K562 (cell line): ENCODE measurements around the gene NPY2R. TPM values are rescaled to one million over a fixed set of nuclear protein-coding genes. Genes with fewer than 3 reads are reported as not detected.

Experiments
- ATAC-seq: fragments of 200-7000 bp; cut with Tn5 transposase; 3 replicates; pipeline ENCODE4 v1.9.1; 2020; ENCODE audit warnings: moderate library complexity
- BruUV-seq: library from RNA; stranded (reverse); fragments of 400-500 nt; replicated peaks from 2 replicates; lab custom pipeline; 2021; lab: Mats Ljungman, UMichigan
- CTCF ChIA-PET: fragments of 300-600 bp; formaldehyde crosslinking; extraction: SDS; loops from one replicate; lab custom pipeline; 2021; ENCODE audit warnings: low intra/inter-chr PET ratio; lab: Yijun Ruan, JAX
- POLR2A ChIA-PET: fragments of 300-600, 350-650 bp; sonication (Branson Sonifier 250); formaldehyde crosslinking; extraction: SDS; loops from one replicate; lab custom pipeline; 2021; ENCODE audit warnings: antibody characterized with exemption, inconsistent platforms; lab: Yijun Ruan, JAX
- DNase-seq, 4 experiments: peaks; one replicate each; pipeline versions ENCODE4 v3.0.0 to v3.0.0-alpha.2; 2011 to 2018; ENCODE audit warnings: low spot score in 3 of 4, mixed read lengths in 3 of 4; ENCODE audit errors: extremely low read depth in 1 of 4
- FAIRE-seq: peaks from 2 replicates; lab custom pipeline; 2011; peaks lifted over from hg19 to GRCh38; lab: Jason Lieb, UNC
- H2AFZ ChIP-seq: 2 replicates; pipeline ENCODE4 v1.6.0; 2011; ENCODE audit warnings: low read depth, low read length, control low read depth, inconsistent platforms
- H3K27ac ChIP-seq: fragments of 200-600 bp; 3 replicates; pipeline ENCODE4 v1.8.0; 2011; ENCODE audit warnings: low read depth, mild to moderate bottlenecking, control low read depth, inconsistent platforms, low read length, moderate library complexity, mixed read lengths; ENCODE audit errors: extremely low read depth
- H3K27me3 ChIP-seq, 2 experiments: fragments of 300-600 bp in 1 of 2; 2 replicates in 1 of 2; 3 replicates in 1 of 2; pipeline versions ENCODE4 v1.6.0 to v1.8.0; 2011; ENCODE audit warnings: inconsistent platforms in 2 of 2, low read length in 2 of 2, mild to moderate bottlenecking in 1 of 2, mixed read lengths in 1 of 2, moderate library complexity in 1 of 2; ENCODE audit not compliant: control insufficient read depth in 2 of 2, insufficient read depth in 2 of 2
- H3K36me3 ChIP-seq: fragments of 300-600 bp; 3 replicates; pipeline ENCODE4 v1.8.0; 2011; ENCODE audit warnings: mild to moderate bottlenecking, low read length, inconsistent platforms; ENCODE audit not compliant: control insufficient read depth, insufficient read depth
- H3K4me1 ChIP-seq, 2 experiments: fragments of 200-600 bp in 1 of 2; replicated peaks in 1 of 2; 2 replicates in 1 of 2; 3 replicates in 1 of 2; pipeline versions ENCODE4 v1.5.1 to v1.8.0; 2011; ENCODE audit warnings: inconsistent platforms in 2 of 2, low read length in 2 of 2, mild to moderate bottlenecking in 1 of 2, mixed read lengths in 1 of 2, moderate library complexity in 1 of 2; ENCODE audit not compliant: control insufficient read depth in 2 of 2, insufficient read depth in 2 of 2
- H3K4me2 ChIP-seq: 2 replicates; pipeline ENCODE4 v1.6.1; 2011; ENCODE audit warnings: low read length, control low read depth, inconsistent platforms, mixed read lengths; ENCODE audit not compliant: insufficient read depth
- H3K4me3 ChIP-seq: fragments of 200-600 bp; sonication (generic), shearing (Covaris generic); 2 replicates; pipeline ENCODE4 v1.5.1; 2016; ENCODE audit warnings: control low read depth, inconsistent platforms
- H3K79me2 ChIP-seq: fragments of 200-600 bp; 3 replicates; pipeline ENCODE4 v1.8.0; 2011; ENCODE audit warnings: low read length, inconsistent platforms; ENCODE audit not compliant: control insufficient read depth, insufficient read depth
- H3K9ac ChIP-seq, 2 experiments: 2 replicates each; pipeline versions ENCODE4 v1.6.0 to v1.6.1; 2011; ENCODE audit warnings: low read depth in 2 of 2, low read length in 2 of 2, control low read depth in 1 of 2, inconsistent platforms in 1 of 2, mild to moderate bottlenecking in 1 of 2, mixed read lengths in 1 of 2; ENCODE audit not compliant: insufficient read depth in 1 of 2
- H3K9me1 ChIP-seq: one replicate; pipeline ENCODE4 v1.6.0; 2011; ENCODE audit warnings: inconsistent platforms, mild to moderate bottlenecking, low read length, moderate library complexity; ENCODE audit not compliant: control insufficient read depth, insufficient read depth
- H3K9me3 ChIP-seq: replicated peaks from 2 replicates; pipeline ENCODE4 v1.5.1; 2011; ENCODE audit warnings: low read depth, low read length, inconsistent platforms; ENCODE audit not compliant: control insufficient read depth, insufficient read depth
- H4K20me1 ChIP-seq: replicated peaks from 2 replicates; pipeline ENCODE4 v1.6.1; 2011; ENCODE audit warnings: low read length, inconsistent platforms, mixed read lengths; ENCODE audit not compliant: control insufficient read depth, insufficient read depth
- DIDO1 ChIP-seq: fragments of 450-650 bp; IDR thresholded peaks from 2 replicates; pipeline ENCODE4 v1.6.1; 2016; ENCODE audit warnings: low read depth, missing biosample characterization, missing genetic modification characterization
- RBBP5 ChIP-seq: fragments of 200-600 bp; sonication (generic); IDR thresholded peaks from 2 replicates; pipeline ENCODE4 v1.6.1; 2012; ENCODE audit warnings: borderline replicate concordance, mild to moderate bottlenecking, low read length, control low read depth, inconsistent platforms; ENCODE audit not compliant: insufficient read depth, poor library complexity, severe bottlenecking
- ZNF134 ChIP-seq: fragments of 250-450 bp; sonication (Bioruptor Pico); conservative IDR thresholded peaks from 2 replicates; pipeline ENCODE4 v1.4.0; 2020
- ZNF212 ChIP-seq: fragments of 450-650 bp; formaldehyde crosslinking; IDR thresholded peaks from 2 replicates; pipeline ENCODE4 v1.4.0; 2020; ENCODE audit warnings: mild to moderate bottlenecking
- ZSCAN32 ChIP-seq: fragments of 450-650 bp; formaldehyde crosslinking; IDR thresholded peaks from 2 replicates; pipeline ENCODE4 v1.4.0; 2020; ENCODE audit warnings: mild to moderate bottlenecking, moderate library complexity
- WGBS: fragments of 100-300 bp; shearing (Covaris generic); methylation state at CpG from one replicate; pipeline ENCODE4 v1.1.6; 2016; ENCODE audit warnings: low coverage, mixed read lengths; ENCODE audit not compliant: insufficient coverage; ENCODE audit errors: missing lambda C conversion rate; 5-methylcytosine and 5-hydroxymethylcytosine counted together
- in situ Hi-C: fragments of 300-500 bp; cut with MboI; formaldehyde crosslinking; loops from 4 replicates; pipeline ENCODE4 v1.15.0; 2018; ENCODE audit warnings: inconsistent platforms, mixed read lengths
- intact Hi-C: fragments of 100-400 bp; cut with micrococcal nuclease; formaldehyde crosslinking; loops from 2 replicates; pipeline ENCODE4 v1.14.2; 2022
- polyA plus RNA-seq, 8 experiments: library from polyadenylated mRNA; depleted of rRNA in 4 of 8; stranded (reverse) in 5 of 8; unstranded in 3 of 8; fragments of >200 nt; fragmentation: Nextera tagmentation in 2 of 8; fragmentation: Illumina TruSeq in 1 of 8; extraction: Ambion mirVana in 2 of 8; extraction: Trizol in 1 of 8; gene quantifications; 2 replicates each; pipeline versions ENCODE4 v1.2.1 to v1.2.3, GENCODE V29; 2011 to 2014; ENCODE audit warnings: inconsistent platforms in 1 of 8, missing spikeins in 1 of 8
- total RNA-seq, 7 experiments: library from RNA; depleted of rRNA in 6 of 7; stranded (reverse); fragments of >200 nt in 6 of 7; fragmentation: Illumina TruSeq in 2 of 7; extraction: Trizol in 2 of 7; gene quantifications; 2 replicates each; pipeline versions ENCODE4 v1.2.1 to v1.2.3, GENCODE V29; 2011 to 2021; ENCODE audit warnings: low replicate concordance in 1 of 7
- TF ChIP-seq, protein P1 (sequence below): sonication (generic); formaldehyde crosslinking; IDR thresholded peaks from 2 replicates; pipeline ENCODE4 v1.8.0; 2023; ENCODE audit warnings: mild to moderate bottlenecking, missing genetic modification reagents
- TF ChIP-seq, protein P2 (sequence below), 2 experiments: fragments of 450-650 bp in 1 of 2; sonication (generic) in 1 of 2; formaldehyde crosslinking in 1 of 2; IDR thresholded peaks; 2 replicates each; pipeline versions ENCODE4 v1.7.1 to v1.9.0; 2016 to 2022; ENCODE audit warnings: inconsistent platforms in 1 of 2, mild to moderate bottlenecking in 1 of 2, missing genetic modification reagents in 1 of 2
- TF ChIP-seq, protein P3 (sequence below): fragments of 450-650 bp; conservative IDR thresholded peaks from 2 replicates; pipeline ENCODE4 v1.6.1; 2016; ENCODE audit warnings: missing genetic modification characterization, low read depth, mild to moderate bottlenecking, missing compliant biosample characterization, moderate library complexity

Gene NPY2R
- total and polyA plus RNA-seq, 9 of the 15 experiments (the other 6 are each of a cell fraction or from before 2014, with no cell fraction given) = not detected

DNA sequence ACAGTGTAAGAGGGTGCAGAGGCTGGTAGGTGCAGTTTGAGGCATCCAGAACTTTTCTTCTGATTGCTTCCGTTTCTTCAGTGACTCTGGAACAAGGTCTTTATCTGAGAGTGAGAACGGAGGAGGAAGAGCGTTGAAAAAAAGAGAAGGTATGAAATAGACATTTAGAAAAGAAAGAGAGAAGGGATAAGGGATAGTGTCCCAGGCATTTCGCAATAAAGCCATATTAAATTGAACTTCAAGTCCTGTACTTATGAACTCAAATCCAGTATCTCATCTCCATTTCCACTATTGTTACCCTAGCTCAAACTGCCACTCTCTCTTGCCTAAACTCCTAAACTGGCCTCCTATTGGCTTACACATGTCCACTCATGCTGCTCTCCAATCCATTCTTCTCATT is 36.7 kb downstream of the NPY2R start:
- H4K20me1 ChIP-seq = no peaks in the 10 kb centered on the region
- WGBS = 3% methylated on average over 4 of the region's 4 CpGs
- H3K27me3 ChIP-seq = no peaks in the 10 kb centered on the region
- ATAC-seq (no peak), DNase-seq (no peak), FAIRE-seq (no peak)
- H3K4me1 ChIP-seq = no peaks in the 10 kb centered on the region
- intact Hi-C loops = no loop called here
- ChIA-PET CTCF (no interaction called here), POLR2A (no interaction called here)
- BruUV-seq = no TSS peak
- no peaks in the 10 kb centered on the region for H3K36me3 ChIP-seq
- TF ChIP-seq DIDO1 (tag) = no peak
- TF ChIP-seq, protein P1, sequence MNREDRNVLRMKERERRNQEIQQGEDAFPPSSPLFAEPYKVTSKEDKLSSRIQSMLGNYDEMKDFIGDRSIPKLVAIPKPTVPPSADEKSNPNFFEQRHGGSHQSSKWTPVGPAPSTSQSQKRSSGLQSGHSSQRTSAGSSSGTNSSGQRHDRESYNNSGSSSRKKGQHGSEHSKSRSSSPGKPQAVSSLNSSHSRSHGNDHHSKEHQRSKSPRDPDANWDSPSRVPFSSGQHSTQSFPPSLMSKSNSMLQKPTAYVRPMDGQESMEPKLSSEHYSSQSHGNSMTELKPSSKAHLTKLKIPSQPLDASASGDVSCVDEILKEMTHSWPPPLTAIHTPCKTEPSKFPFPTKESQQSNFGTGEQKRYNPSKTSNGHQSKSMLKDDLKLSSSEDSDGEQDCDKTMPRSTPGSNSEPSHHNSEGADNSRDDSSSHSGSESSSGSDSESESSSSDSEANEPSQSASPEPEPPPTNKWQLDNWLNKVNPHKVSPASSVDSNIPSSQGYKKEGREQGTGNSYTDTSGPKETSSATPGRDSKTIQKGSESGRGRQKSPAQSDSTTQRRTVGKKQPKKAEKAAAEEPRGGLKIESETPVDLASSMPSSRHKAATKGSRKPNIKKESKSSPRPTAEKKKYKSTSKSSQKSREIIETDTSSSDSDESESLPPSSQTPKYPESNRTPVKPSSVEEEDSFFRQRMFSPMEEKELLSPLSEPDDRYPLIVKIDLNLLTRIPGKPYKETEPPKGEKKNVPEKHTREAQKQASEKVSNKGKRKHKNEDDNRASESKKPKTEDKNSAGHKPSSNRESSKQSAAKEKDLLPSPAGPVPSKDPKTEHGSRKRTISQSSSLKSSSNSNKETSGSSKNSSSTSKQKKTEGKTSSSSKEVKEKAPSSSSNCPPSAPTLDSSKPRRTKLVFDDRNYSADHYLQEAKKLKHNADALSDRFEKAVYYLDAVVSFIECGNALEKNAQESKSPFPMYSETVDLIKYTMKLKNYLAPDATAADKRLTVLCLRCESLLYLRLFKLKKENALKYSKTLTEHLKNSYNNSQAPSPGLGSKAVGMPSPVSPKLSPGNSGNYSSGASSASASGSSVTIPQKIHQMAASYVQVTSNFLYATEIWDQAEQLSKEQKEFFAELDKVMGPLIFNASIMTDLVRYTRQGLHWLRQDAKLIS (CRISPR knock-in tag) = no peak
- no peak for TF ChIP-seq ZNF212 (CRISPR knock-in tag)
- TF ChIP-seq, protein P2, sequence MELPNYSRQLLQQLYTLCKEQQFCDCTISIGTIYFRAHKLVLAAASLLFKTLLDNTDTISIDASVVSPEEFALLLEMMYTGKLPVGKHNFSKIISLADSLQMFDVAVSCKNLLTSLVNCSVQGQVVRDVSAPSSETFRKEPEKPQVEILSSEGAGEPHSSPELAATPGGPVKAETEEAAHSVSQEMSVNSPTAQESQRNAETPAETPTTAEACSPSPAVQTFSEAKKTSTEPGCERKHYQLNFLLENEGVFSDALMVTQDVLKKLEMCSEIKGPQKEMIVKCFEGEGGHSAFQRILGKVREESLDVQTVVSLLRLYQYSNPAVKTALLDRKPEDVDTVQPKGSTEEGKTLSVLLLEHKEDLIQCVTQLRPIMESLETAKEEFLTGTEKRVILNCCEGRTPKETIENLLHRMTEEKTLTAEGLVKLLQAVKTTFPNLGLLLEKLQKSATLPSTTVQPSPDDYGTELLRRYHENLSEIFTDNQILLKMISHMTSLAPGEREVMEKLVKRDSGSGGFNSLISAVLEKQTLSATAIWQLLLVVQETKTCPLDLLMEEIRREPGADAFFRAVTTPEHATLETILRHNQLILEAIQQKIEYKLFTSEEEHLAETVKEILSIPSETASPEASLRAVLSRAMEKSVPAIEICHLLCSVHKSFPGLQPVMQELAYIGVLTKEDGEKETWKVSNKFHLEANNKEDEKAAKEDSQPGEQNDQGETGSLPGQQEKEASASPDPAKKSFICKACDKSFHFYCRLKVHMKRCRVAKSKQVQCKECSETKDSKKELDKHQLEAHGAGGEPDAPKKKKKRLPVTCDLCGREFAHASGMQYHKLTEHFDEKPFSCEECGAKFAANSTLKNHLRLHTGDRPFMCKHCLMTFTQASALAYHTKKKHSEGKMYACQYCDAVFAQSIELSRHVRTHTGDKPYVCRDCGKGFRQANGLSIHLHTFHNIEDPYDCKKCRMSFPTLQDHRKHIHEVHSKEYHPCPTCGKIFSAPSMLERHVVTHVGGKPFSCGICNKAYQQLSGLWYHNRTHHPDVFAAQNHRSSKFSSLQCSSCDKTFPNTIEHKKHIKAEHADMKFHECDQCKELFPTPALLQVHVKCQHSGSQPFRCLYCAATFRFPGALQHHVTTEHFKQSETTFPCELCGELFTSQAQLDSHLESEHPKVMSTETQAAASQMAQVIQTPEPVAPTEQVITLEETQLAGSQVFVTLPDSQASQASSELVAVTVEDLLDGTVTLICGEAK (IDR thresholded peaks at IDR 0.05) = no peak
- TF ChIP-seq, protein P2 (CRISPR knock-in tag; IDR thresholded peaks at IDR 0.05) = no peak
- no peak for TF ChIP-seq RBBP5
- TF ChIP-seq ZNF134 (CRISPR knock-in tag) = no peak
- TF ChIP-seq, protein P3, sequence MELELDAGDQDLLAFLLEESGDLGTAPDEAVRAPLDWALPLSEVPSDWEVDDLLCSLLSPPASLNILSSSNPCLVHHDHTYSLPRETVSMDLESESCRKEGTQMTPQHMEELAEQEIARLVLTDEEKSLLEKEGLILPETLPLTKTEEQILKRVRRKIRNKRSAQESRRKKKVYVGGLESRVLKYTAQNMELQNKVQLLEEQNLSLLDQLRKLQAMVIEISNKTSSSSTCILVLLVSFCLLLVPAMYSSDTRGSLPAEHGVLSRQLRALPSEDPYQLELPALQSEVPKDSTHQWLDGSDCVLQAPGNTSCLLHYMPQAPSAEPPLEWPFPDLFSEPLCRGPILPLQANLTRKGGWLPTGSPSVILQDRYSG (tag) = no peak
- no peak for TF ChIP-seq ZSCAN32 (CRISPR knock-in tag)
- no peaks in the 10 kb centered on the region for H3K9me3 ChIP-seq
- H3K9me1 ChIP-seq = no peaks in the 10 kb centered on the region
- no peak overlapping the region for H3K9ac ChIP-seq
- no peak overlapping the region for H3K4me3 ChIP-seq
- H3K4me2 ChIP-seq = no peak overlapping the region
- H2AFZ ChIP-seq = no peak overlapping the region
- in situ Hi-C loops = no loop called here
- no peaks in the 10 kb centered on the region for H3K79me2 ChIP-seq
- H3K27ac ChIP-seq = no peak overlapping the region
